Transverse colon (tissue), 4 donors: ENCODE data around the gene ROPN1B.

ENCODE experiments used
- POLR2A ChIP-seq: fragments of 450-650 bp; IDR thresholded peaks from one replicate; pipeline ENCODE4 v1.6.1; 2016; ENCODE audit warnings: antibody characterized with exemption, mild to moderate bottlenecking, moderate library complexity
- POLR2AphosphoS5 ChIP-seq, 3 donors: sonication (generic); formaldehyde crosslinking; IDR thresholded peaks; one replicate each; pipeline ENCODE4 v1.6.1; 2016; ENCODE audit warnings: antibody characterized with exemption in 3 of 3
- TF ChIP-seq, protein P1 (sequence below), 5 experiments: fragments of 200-600 bp in 3 of 5; fragments of 450-650 bp in 2 of 5; sonication (generic) in 3 of 5; IDR thresholded peaks; 1 replicate in 2 of 5; 2 replicates in 3 of 5; pipeline ENCODE4 v1.5.1; 2016 to 2017; ENCODE audit warnings: antibody characterized with exemption in 5 of 5, inconsistent platforms in 3 of 5, mild to moderate bottlenecking in 2 of 5, moderate library complexity in 1 of 5

DNA sequence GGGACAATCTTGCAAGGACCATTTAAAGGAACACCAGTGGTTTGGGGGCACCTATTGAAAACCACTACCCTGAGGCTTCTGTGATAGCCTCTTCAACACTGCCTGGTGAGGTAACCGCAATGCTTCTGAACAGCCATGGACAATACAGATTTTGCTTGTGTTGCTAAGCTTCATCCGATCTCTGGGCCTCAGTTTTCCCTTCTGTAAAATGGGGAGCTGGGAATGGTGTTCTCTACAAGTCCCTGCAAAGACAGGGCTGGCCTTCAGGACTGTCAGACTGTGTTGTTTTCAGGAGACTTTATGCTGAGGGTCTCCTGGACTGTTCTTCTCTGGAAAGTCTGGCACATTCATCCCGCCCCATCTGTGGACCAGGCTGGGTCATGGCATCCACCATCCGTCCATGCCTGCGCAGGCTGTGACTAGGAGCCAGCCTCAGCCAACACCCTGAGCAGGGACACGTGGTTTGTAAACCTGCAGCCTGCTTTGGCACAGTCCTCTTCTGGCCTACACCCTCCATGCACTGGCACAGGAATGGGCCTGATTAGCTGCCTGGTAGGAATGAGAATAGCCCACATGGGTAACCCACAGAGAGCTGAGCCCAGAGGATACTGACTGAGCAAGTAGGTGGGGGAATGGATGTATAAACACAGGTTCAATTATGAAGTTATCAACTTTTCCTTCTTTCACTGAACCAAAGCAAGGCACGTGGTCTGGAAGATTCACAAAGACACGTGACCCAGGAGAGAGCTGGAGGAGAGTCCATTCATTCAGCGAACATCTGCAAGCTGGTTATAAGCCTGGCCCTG lies 55.3 kb downstream of the ROPN1B start:
- TF ChIP-seq, protein P1, sequence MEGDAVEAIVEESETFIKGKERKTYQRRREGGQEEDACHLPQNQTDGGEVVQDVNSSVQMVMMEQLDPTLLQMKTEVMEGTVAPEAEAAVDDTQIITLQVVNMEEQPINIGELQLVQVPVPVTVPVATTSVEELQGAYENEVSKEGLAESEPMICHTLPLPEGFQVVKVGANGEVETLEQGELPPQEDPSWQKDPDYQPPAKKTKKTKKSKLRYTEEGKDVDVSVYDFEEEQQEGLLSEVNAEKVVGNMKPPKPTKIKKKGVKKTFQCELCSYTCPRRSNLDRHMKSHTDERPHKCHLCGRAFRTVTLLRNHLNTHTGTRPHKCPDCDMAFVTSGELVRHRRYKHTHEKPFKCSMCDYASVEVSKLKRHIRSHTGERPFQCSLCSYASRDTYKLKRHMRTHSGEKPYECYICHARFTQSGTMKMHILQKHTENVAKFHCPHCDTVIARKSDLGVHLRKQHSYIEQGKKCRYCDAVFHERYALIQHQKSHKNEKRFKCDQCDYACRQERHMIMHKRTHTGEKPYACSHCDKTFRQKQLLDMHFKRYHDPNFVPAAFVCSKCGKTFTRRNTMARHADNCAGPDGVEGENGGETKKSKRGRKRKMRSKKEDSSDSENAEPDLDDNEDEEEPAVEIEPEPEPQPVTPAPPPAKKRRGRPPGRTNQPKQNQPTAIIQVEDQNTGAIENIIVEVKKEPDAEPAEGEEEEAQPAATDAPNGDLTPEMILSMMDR (IDR thresholded peaks at IDR 0.05): no peak
- TF ChIP-seq POLR2AphosphoS5 (IDR thresholded peaks at IDR 0.05): no peak
- no peak for TF ChIP-seq POLR2A
